DND-41 (cell line): ENCODE data around the gene CNTNAP1.

ENCODE experiments used
- ATAC-seq: fragments of 200-7000 bp; cut with Tn5 transposase; 3 replicates; pipeline ENCODE4 v1.9.1; 2021; ENCODE audit warnings: low read depth; ENCODE audit not compliant: insufficient read depth
- DNase-seq: peaks from one replicate; pipeline ENCODE4 v3.0.0-alpha.2; 2020
- H2AFZ ChIP-seq: 2 replicates; pipeline ENCODE4 v1.6.0; 2012; ENCODE audit warnings: low read depth, low read length
- H3K27ac ChIP-seq: 2 replicates; pipeline ENCODE4 v1.5.1; 2012; ENCODE audit warnings: low read length, inconsistent platforms
- H3K27me3 ChIP-seq: fragments of 200-600 bp; sonication (generic); 2 replicates; pipeline ENCODE4 v1.6.0; 2012; ENCODE audit warnings: low read length, mild to moderate bottlenecking, inconsistent platforms; ENCODE audit not compliant: insufficient read depth, poor library complexity
- H3K36me3 ChIP-seq: 2 replicates; pipeline ENCODE4 v1.5.1; 2012; ENCODE audit warnings: low read length, inconsistent platforms; ENCODE audit not compliant: insufficient read depth
- H3K4me1 ChIP-seq: 2 replicates; pipeline ENCODE4 v1.5.1; 2012; ENCODE audit warnings: mild to moderate bottlenecking, low read length; ENCODE audit not compliant: insufficient read depth
- H3K4me2 ChIP-seq: 2 replicates; pipeline ENCODE4 v1.6.0; 2012; ENCODE audit warnings: mild to moderate bottlenecking, moderate library complexity, low read length, inconsistent platforms; ENCODE audit not compliant: insufficient read depth
- H3K4me3 ChIP-seq, 2 experiments: fragments of 200-600 bp in 1 of 2; shearing (Covaris generic) in 1 of 2; 2 replicates each; pipeline ENCODE4 v1.5.1; 2012 to 2016; ENCODE audit warnings: inconsistent platforms in 2 of 2, low read length in 2 of 2, mild to moderate bottlenecking in 2 of 2, low read depth in 1 of 2, moderate library complexity in 1 of 2
- H3K79me2 ChIP-seq: 2 replicates; pipeline ENCODE4 v1.6.0; 2012; ENCODE audit warnings: low read length, inconsistent platforms; ENCODE audit not compliant: insufficient read depth
- H3K9ac ChIP-seq: 2 replicates; pipeline ENCODE4 v1.6.0; 2012; ENCODE audit warnings: low read depth, mild to moderate bottlenecking, inconsistent platforms, low read length, moderate library complexity
- H3K9me3 ChIP-seq: 2 replicates; pipeline ENCODE4 v1.5.1; 2012; ENCODE audit warnings: low read length, moderate library complexity, mild to moderate bottlenecking, inconsistent platforms; ENCODE audit not compliant: insufficient read depth, severe bottlenecking
- H4K20me1 ChIP-seq: 2 replicates; pipeline ENCODE4 v1.6.0; 2012; ENCODE audit warnings: low read length; ENCODE audit not compliant: insufficient read depth
- CTCF ChIP-seq: IDR thresholded peaks from 2 replicates; pipeline ENCODE4 v1.5.1; 2012; ENCODE audit warnings: borderline replicate concordance, low read length, moderate library complexity, mild to moderate bottlenecking; ENCODE audit not compliant: poor library complexity, severe bottlenecking; ENCODE audit errors: extremely low read depth
- EZH2 ChIP-seq: IDR thresholded peaks from 3 replicates; pipeline ENCODE4 v1.6.1; 2012; ENCODE audit warnings: borderline replicate concordance, low read depth, mild to moderate bottlenecking, moderate library complexity, low read length, inconsistent platforms; ENCODE audit not compliant: severe bottlenecking

CNTNAP1 gene

GRCh38 chr17:42695500-42695899 is 13.2 kb downstream of the CNTNAP1 start:
- H3K79me2 ChIP-seq: no peaks in the 10 kb centered on the region
- H3K27ac ChIP-seq: no peak overlapping the region
- H3K4me3 ChIP-seq: no peak overlapping the region
- no peak overlapping the region for H3K4me2 ChIP-seq
- peaks cover 29% of the 10 kb centered on the region for H3K36me3 ChIP-seq
- H3K27me3 ChIP-seq: no peaks in the 10 kb centered on the region
- no peak overlapping the region for H3K9ac ChIP-seq
- DNase-seq: no peak
- H2AFZ ChIP-seq: no peak overlapping the region
- H4K20me1 ChIP-seq: no peaks in the 10 kb centered on the region
- no peak for ATAC-seq
- H3K9me3 ChIP-seq: no peaks in the 10 kb centered on the region
- TF ChIP-seq EZH2: no peak
- no peak for TF ChIP-seq CTCF
- H3K4me1 ChIP-seq: no peaks in the 10 kb centered on the region

- H3K4me3 ChIP-seq: no peak overlapping the region
- H3K4me2 ChIP-seq: no peak overlapping the region
- H3K79me2 ChIP-seq: no peaks in the 10 kb centered on the region
- H3K9ac ChIP-seq: no peak overlapping the region
- H3K27me3 ChIP-seq: no peaks in the 10 kb centered on the region
- no peak overlapping the region for H3K27ac ChIP-seq
- H3K4me1 ChIP-seq: no peaks in the 10 kb centered on the region
- H4K20me1 ChIP-seq: no peaks in the 10 kb centered on the region
- H3K36me3 ChIP-seq: peaks cover 47% of the 10 kb centered on the region
- no peak for ATAC-seq
- DNase-seq: no peak
- H3K9me3 ChIP-seq: no peaks in the 10 kb centered on the region
- H2AFZ ChIP-seq: no peak overlapping the region
- TF ChIP-seq EZH2 (no peak), CTCF (no peak)
Observed at GRCh38 chr17:42697108-42697811, 14.9 kb downstream of the CNTNAP1 start.

- no peaks in the 10 kb centered on the region for H4K20me1 ChIP-seq
- H3K27ac ChIP-seq: no peak overlapping the region
- H3K4me3 ChIP-seq: no peak overlapping the region
- no peak overlapping the region for H3K4me2 ChIP-seq
- no peak overlapping the region for H3K9ac ChIP-seq
- H3K27me3 ChIP-seq: no peaks in the 10 kb centered on the region
- H3K9me3 ChIP-seq: no peaks in the 10 kb centered on the region
- no peak overlapping the region for H2AFZ ChIP-seq
- no peak for TF ChIP-seq CTCF
- no peak for TF ChIP-seq EZH2
- no peaks in the 10 kb centered on the region for H3K4me1 ChIP-seq
- ATAC-seq: no peak
- DNase-seq: no peak
- H3K36me3 ChIP-seq: peaks cover 60% of the 10 kb centered on the region
- no peaks in the 10 kb centered on the region for H3K79me2 ChIP-seq
Observed at GRCh38 chr17:42698736-42699414, 16.5 kb downstream of the CNTNAP1 start.

GRCh38 chr17:42699415-42699740 is 17.0 kb downstream of the CNTNAP1 start:
- Histone ChIP-seq H3K4me1 (no peaks in the 10 kb centered on the region), H3K27me3 (no peaks in the 10 kb centered on the region), H3K9ac (no peak overlapping the region), H2AFZ (no peak overlapping the region), H3K27ac (no peak overlapping the region), H3K79me2 (no peaks in the 10 kb centered on the region), H3K9me3 (no peaks in the 10 kb centered on the region), H3K4me2 (no peak overlapping the region), H3K36me3 (peaks cover 63% of the 10 kb centered on the region), H4K20me1 (no peaks in the 10 kb centered on the region), H3K4me3 (no peak overlapping the region)
- no peak for TF ChIP-seq EZH2
- TF ChIP-seq CTCF: no peak
- DNase-seq (no peak), ATAC-seq (no peak)
